HG03045 (cell line): Measurements from ENCODE around the gene SLCO1B1.

ENCODE experiments used
- ATAC-seq: cut with Tn5 transposase; IDR thresholded peaks from one replicate; pipeline ENCODE4 v1.9.1; 2021; ENCODE audit warnings: mild to moderate bottlenecking, moderate library complexity; ENCODE audit not compliant: unreplicated experiment

Gene SLCO1B1

GRCh38 chr12:21220266-21220665 is 89.3 kb downstream of the SLCO1B1 start:
- ATAC-seq = no peak

DNA sequence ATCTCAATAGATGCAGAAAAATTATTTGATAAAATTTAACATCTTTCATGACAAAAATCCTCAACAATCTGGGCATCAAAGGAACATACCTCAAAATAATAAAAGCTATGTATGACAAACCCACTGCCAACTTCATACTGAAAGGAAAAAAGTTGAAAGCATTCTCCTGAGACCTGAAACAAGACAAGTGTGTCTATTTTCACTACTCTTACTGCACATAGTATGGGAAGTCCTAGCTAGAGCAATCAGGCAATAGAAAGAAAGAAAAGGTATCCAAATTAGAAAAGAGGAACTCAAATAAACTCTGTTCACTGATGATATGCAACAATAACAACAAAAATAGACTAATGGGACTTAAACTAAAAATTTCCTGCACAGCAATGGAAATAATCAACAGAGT is 90.1 kb downstream of the SLCO1B1 start:
- no peak for ATAC-seq

GRCh38 chr12:21221778-21222177 is 90.8 kb downstream of the SLCO1B1 start:
- no peak for ATAC-seq

GRCh38 chr12:21223930-21224329 is 92.9 kb downstream of the SLCO1B1 start:
- no peak for ATAC-seq

GRCh38 chr12:21234395-21234794 is 103.4 kb downstream of the SLCO1B1 start:
- no peak for ATAC-seq

- ATAC-seq = no peak
Measured at GRCh38 chr12:21239866-21240265, 108.9 kb downstream of the SLCO1B1 start.

DNA sequence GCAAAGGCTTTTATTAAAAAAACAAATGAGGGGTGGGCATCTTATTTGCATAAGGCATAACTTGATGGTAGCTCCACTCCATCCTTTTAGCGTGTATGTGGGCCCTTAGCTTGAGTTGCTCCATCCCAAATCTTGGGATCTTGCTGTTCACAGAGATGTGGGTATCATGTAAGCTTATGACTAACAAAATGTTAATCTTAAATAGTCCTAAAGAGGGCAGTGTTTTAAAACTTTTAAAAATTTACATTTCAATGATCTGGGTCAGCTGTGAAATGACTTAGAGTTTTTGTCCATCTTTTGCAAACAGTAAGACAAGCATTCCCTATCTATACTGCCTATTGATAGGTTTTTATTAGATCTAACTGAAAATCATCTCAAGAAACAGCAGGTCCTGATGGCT is 117.7 kb downstream of the SLCO1B1 start:
- ATAC-seq = no peak

GRCh38 chr12:21252070-21252469 is 121.1 kb downstream of the SLCO1B1 start:
- no peak for ATAC-seq

GRCh38 chr12:21257172-21257571 is 126.2 kb downstream of the SLCO1B1 start:
- ATAC-seq = no peak

DNA sequence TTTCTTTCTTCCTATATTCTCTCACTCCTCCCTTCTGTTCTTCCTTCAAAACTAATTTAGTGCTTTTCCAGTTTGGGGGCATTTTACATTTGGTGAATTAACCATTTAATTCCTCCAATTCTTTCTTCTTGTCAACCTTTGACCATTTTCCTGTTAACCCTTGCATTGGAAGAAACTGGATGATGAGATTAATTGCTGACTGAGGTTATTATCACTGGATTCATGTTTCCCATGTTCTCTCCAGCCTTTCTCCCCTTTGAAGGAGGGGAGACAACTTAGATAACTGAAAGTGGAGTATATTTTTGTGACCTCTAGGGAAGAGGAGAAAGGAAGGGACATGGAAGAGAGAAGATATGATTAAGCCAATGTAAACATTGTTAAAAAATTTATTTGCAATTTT is 133.2 kb downstream of the SLCO1B1 start:
- ATAC-seq = no peak

DNA sequence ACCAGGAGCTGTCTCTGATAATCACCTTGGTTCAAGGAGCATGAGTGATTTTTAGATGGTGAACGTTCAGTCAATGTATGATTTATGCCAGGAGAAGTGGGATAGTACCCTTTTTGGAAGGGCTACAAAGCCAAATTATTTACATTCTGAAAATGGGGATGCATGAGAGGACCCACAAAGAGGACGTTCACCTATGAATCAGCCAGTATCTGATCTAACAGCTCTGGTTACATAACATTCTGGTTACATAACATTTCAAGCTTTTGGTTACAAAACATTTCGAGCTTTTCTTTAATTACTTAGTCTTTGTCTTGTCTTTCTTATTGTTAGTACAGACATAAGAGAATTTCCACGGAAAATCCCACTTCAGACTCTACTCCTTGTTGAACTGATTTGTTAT is 134.9 kb downstream of the SLCO1B1 start:
- no peak for ATAC-seq

- ATAC-seq = no peak
Measured at GRCh38 chr12:21276826-21277225, 145.8 kb downstream of the SLCO1B1 start.
